Calu3 (cell line): ENCODE data around the gene SLC22A23. TPM values are rescaled to one million over a fixed set of nuclear protein-coding genes. Genes with fewer than 3 reads are reported as not detected.

ENCODE experiments used
- BruUV-seq: library from RNA; stranded (reverse); fragments of 400-500 nt; replicated peaks from 2 replicates; lab custom pipeline; 2021; lab: Mats Ljungman, UMichigan
- CTCF ChIA-PET: fragments of 300-600 bp; sonication (Branson Sonifier 250); formaldehyde crosslinking; loops from one replicate; lab custom pipeline; 2022; ENCODE audit warnings: antibody characterized with exemption; lab: Charles Lee
- DNase-seq: peaks from one replicate; pipeline ENCODE4 v3.0.0; 2022
- H3K27ac Mint-ChIP-seq: one replicate; pipeline ENCODE4 v1.8.0; 2022; ENCODE audit warnings: mixed read lengths; ENCODE audit not compliant: unreplicated experiment
- H3K27me3 Mint-ChIP-seq: one replicate; pipeline ENCODE4 v1.8.0; 2022; ENCODE audit warnings: mixed read lengths; ENCODE audit not compliant: unreplicated experiment
- H3K36me3 Mint-ChIP-seq: one replicate; pipeline ENCODE4 v1.8.0; 2022; ENCODE audit warnings: mild to moderate bottlenecking, moderate library complexity, mixed read lengths; ENCODE audit not compliant: insufficient read depth, unreplicated experiment
- H3K4me1 Mint-ChIP-seq: one replicate; pipeline ENCODE4 v1.8.0; 2022; ENCODE audit warnings: mild to moderate bottlenecking, low read depth, mixed read lengths; ENCODE audit not compliant: unreplicated experiment
- H3K4me3 Mint-ChIP-seq: one replicate; pipeline ENCODE4 v1.8.0; 2022; ENCODE audit warnings: mild to moderate bottlenecking, low read depth, moderate library complexity, mixed read lengths; ENCODE audit not compliant: unreplicated experiment
- H3K9me3 Mint-ChIP-seq: one replicate; pipeline ENCODE4 v1.8.0; 2022; ENCODE audit warnings: low read depth, mixed read lengths; ENCODE audit not compliant: unreplicated experiment
- intact Hi-C: fragments of 100-400 bp; cut with micrococcal nuclease; formaldehyde crosslinking; loops from one replicate; pipeline ENCODE4 v1.10.0; 2022; ENCODE audit not compliant: unreplicated experiment
- total RNA-seq: library from RNA; stranded (reverse); gene quantifications from 2 replicates; pipeline ENCODE4 v1.2.3, GENCODE V29; 2022
- TF ChIP-seq, protein P1 (sequence below): fragments of 200-600 bp; IDR thresholded peaks from one replicate; pipeline ENCODE4 v1.8.0; 2022; ENCODE audit warnings: antibody characterized with exemption; ENCODE audit not compliant: unreplicated experiment

Gene SLC22A23
- total RNA-seq, 1 experiment from 2014 or later = 3.9 TPM

DNA sequence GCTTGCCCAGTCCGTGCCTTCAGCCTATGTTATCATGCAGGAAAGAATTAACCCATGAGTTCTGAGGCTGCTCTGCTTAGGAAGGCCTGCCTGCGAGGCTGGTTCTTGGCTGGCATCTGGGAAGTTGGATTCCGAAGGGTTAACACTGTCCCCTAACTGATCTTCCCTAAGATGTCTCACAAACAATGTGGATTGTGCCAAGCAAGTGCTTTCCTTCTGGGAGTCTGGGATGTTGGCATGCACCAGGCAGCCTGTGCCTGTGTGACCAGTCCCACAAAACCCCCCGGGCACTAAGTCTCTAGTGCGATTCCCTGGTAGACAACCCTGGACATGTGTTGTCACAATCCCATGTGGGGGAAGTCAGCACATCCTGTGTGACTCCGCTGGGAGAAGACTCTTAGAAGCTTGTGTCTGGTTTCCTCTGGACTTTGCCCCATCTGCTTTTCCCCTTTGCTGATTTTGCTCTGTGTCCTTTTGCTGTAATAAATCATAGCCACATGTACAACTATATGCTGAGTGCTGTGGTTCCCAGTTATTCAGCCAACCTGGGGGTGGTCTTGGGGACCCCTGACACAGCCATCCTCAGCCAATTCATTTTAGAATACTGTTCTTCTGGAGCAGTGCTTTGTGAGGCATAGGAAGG, 83.8 kb downstream of the SLC22A23 start:
- CTCF ChIA-PET = no interaction called here
- Mint-ChIP-seq H3K9me3 (no peaks in the 10 kb centered on the region), H3K36me3 (no peaks in the 10 kb centered on the region), H3K27me3 (no peaks in the 10 kb centered on the region), H3K4me3 (no peak overlapping the region), H3K4me1 (peaks cover 20% of the 10 kb centered on the region), H3K27ac (no peak overlapping the region)
- BruUV-seq = no TSS peak
- no peak for DNase-seq
- intact Hi-C loops = no loop called here
- TF ChIP-seq, protein P1, sequence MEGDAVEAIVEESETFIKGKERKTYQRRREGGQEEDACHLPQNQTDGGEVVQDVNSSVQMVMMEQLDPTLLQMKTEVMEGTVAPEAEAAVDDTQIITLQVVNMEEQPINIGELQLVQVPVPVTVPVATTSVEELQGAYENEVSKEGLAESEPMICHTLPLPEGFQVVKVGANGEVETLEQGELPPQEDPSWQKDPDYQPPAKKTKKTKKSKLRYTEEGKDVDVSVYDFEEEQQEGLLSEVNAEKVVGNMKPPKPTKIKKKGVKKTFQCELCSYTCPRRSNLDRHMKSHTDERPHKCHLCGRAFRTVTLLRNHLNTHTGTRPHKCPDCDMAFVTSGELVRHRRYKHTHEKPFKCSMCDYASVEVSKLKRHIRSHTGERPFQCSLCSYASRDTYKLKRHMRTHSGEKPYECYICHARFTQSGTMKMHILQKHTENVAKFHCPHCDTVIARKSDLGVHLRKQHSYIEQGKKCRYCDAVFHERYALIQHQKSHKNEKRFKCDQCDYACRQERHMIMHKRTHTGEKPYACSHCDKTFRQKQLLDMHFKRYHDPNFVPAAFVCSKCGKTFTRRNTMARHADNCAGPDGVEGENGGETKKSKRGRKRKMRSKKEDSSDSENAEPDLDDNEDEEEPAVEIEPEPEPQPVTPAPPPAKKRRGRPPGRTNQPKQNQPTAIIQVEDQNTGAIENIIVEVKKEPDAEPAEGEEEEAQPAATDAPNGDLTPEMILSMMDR = no peak

DNA sequence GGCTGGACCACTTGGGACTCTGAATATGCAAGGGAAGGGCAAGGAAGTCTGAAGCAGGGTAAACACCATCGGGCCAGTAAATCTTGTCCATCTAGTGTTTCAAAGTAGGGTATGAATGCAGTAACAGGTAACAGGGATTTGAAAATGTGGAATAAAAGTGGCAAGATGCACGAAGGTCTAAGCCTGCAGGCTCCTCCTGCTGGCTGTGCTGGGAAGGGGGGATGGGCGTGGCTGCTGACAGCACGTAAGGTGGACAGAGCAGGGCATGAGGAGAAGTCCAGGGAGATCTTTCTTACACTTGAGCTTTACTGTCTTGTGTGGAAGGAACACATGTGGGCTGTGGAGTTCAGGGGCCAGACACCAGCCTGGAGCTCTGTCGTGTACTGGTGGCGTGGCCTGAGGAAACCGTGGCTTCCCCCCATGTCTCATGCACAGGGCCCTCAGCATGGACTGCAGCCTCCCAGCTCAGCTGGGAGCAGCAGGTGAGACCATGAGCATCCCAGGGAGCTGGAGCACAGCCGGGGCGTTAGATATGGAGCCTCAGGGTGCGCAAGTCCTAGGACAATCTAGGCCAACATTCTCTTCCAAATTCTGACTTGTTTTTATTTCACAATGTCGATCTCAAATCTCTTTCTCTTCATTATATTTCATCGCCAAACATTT, 84.5 kb downstream of the SLC22A23 start:
- CTCF ChIA-PET = no interaction called here
- intact Hi-C loops = no loop called here
- Mint-ChIP-seq H3K27ac (no peak overlapping the region), H3K9me3 (no peaks in the 10 kb centered on the region), H3K4me3 (no peak overlapping the region), H3K36me3 (no peaks in the 10 kb centered on the region), H3K4me1 (peaks cover 19% of the 10 kb centered on the region), H3K27me3 (no peaks in the 10 kb centered on the region)
- no TSS peak for BruUV-seq
- no peak for DNase-seq
- TF ChIP-seq, protein P1 = no peak

GRCh38 chr6:3371222-3371949, 85.5 kb downstream of the SLC22A23 start:
- no TSS peak for BruUV-seq
- intact Hi-C loops = no loop called here
- no peak overlapping the region for H3K4me3 Mint-ChIP-seq
- no peak for DNase-seq
- peaks cover 10% of the 10 kb centered on the region for H3K4me1 Mint-ChIP-seq
- CTCF ChIA-PET = no interaction called here
- H3K27me3 Mint-ChIP-seq = no peaks in the 10 kb centered on the region
- H3K9me3 Mint-ChIP-seq = no peaks in the 10 kb centered on the region
- H3K36me3 Mint-ChIP-seq = no peaks in the 10 kb centered on the region
- TF ChIP-seq, protein P1 = no peak
- H3K27ac Mint-ChIP-seq = no peak overlapping the region

GRCh38 chr6:3370361-3371221, 86.3 kb downstream of the SLC22A23 start:
- H3K27ac Mint-ChIP-seq = no peak overlapping the region
- BruUV-seq = no TSS peak

More at GRCh38 chr6:3370361-3371221, 86.3 kb downstream of the SLC22A23 start:
- DNase-seq = no peak
- TF ChIP-seq, protein P1 = no peak
- H3K36me3 Mint-ChIP-seq = no peaks in the 10 kb centered on the region
- H3K4me3 Mint-ChIP-seq = no peak overlapping the region
- no peaks in the 10 kb centered on the region for H3K9me3 Mint-ChIP-seq
- no peaks in the 10 kb centered on the region for H3K27me3 Mint-ChIP-seq
- H3K4me1 Mint-ChIP-seq = peaks cover 9% of the 10 kb centered on the region
- intact Hi-C loops = no loop called here
- CTCF ChIA-PET = no interaction called here
